Left lung (tissue), 10 donors: ENCODE data around the gene PDE8B. TPM values are rescaled to one million over a fixed set of nuclear protein-coding genes. Genes with fewer than 3 reads are reported as not detected.
A peak's percentile ranks its signal among the peaks of the same experiment; 100 is the strongest.

Experiments used
- ATAC-seq: fragments of 200-7000 bp; cut with Tn5 transposase; one replicate; pipeline ENCODE4 v1.9.1; 2020; ENCODE audit warnings: moderate library complexity
- DNase-seq, 4 donors: peaks; one replicate each; pipeline ENCODE4 v3.0.0-alpha.2; 2013 to 2020
- H3K27ac ChIP-seq, 2 donors: fragments of 200-600 bp; sonication (generic) in 1 of 2; one replicate each; pipeline versions ENCODE4 v1.5.0 to v1.8.0; 2020 to 2021
- H3K27me3 ChIP-seq, 2 donors: fragments of 200-600 bp; sonication (generic) in 1 of 2; one replicate each; pipeline versions ENCODE4 v1.5.0 to v1.8.0; 2020 to 2021
- H3K36me3 ChIP-seq, 2 donors: fragments of 200-600 bp; sonication (generic) in 1 of 2; one replicate each; pipeline versions ENCODE4 v1.5.0 to v1.8.0; 2020 to 2021
- H3K4me1 ChIP-seq, 2 donors: fragments of 200-600 bp; one replicate each; pipeline ENCODE4 v1.8.0; 2021
- H3K4me3 ChIP-seq, 2 donors: fragments of 200-600 bp; sonication (generic) in 1 of 2; one replicate each; pipeline versions ENCODE4 v1.5.0 to v1.8.0; 2020 to 2021; ENCODE audit warnings: mild to moderate bottlenecking in 1 of 2
- H3K9me3 ChIP-seq, 2 donors: fragments of 200-600 bp; sonication (generic) in 1 of 2; one replicate each; pipeline versions ENCODE4 v1.5.0 to v1.8.0; 2020 to 2021
- intact Hi-C, 2 donors: fragments of 100-400 bp; cut with DNase I; formaldehyde crosslinking; loops; one replicate each; pipeline versions ENCODE4 v1.11.2 to v1.14.2; 2022
- polyA plus RNA-seq, 6 donors: library from polyadenylated mRNA; unstranded; fragments of 120-200 nt; gene quantifications; one replicate each; pipeline ENCODE4 v1.2.1, GENCODE V29; 2013; ENCODE audit not compliant: insufficient read length in 6 of 6
- total RNA-seq, 2 donors: library from RNA; stranded (reverse); fragmentation: NEBNext Ultra II Directional; extraction: Animal tissue kit (Norgen Biotek cat#: 25700); gene quantifications; one replicate each; pipeline ENCODE4 v1.2.1, GENCODE V29; 2021
- TF ChIP-seq, protein P1 (sequence below), 2 donors: fragments of 200-600 bp; sonication (generic) in 1 of 2; IDR thresholded peaks; one replicate each; pipeline versions ENCODE4 v1.5.0 to v1.8.0; 2021; ENCODE audit warnings: antibody characterized with exemption in 2 of 2
- donor health status: DM: no; HTN: yes; CAD: no.
- donor health status: DM: no; HTN: no; CAD: no.

The PDE8B gene
- total and polyA plus RNA-seq, 8 donors, result 3.3 to 8.7 (median 6.5) TPM

GRCh38 chr5:77312413-77312812, 101.9 kb downstream of the PDE8B start:
- Histone ChIP-seq H3K27ac (no peak overlapping the region), H3K9me3 (no peaks in the 10 kb centered on the region), H3K36me3 (no peaks in the 10 kb centered on the region), H3K4me1 (no peaks in the 10 kb centered on the region), H3K27me3 (no peaks in the 10 kb centered on the region), H3K4me3 (no peak overlapping the region)
- intact Hi-C loops, result no loop called here
- DNase-seq (no peak), ATAC-seq (peak; percentile 47)
- TF ChIP-seq, protein P1, sequence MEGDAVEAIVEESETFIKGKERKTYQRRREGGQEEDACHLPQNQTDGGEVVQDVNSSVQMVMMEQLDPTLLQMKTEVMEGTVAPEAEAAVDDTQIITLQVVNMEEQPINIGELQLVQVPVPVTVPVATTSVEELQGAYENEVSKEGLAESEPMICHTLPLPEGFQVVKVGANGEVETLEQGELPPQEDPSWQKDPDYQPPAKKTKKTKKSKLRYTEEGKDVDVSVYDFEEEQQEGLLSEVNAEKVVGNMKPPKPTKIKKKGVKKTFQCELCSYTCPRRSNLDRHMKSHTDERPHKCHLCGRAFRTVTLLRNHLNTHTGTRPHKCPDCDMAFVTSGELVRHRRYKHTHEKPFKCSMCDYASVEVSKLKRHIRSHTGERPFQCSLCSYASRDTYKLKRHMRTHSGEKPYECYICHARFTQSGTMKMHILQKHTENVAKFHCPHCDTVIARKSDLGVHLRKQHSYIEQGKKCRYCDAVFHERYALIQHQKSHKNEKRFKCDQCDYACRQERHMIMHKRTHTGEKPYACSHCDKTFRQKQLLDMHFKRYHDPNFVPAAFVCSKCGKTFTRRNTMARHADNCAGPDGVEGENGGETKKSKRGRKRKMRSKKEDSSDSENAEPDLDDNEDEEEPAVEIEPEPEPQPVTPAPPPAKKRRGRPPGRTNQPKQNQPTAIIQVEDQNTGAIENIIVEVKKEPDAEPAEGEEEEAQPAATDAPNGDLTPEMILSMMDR (IDR thresholded peaks at IDR 0.05), result no peak

DNA sequence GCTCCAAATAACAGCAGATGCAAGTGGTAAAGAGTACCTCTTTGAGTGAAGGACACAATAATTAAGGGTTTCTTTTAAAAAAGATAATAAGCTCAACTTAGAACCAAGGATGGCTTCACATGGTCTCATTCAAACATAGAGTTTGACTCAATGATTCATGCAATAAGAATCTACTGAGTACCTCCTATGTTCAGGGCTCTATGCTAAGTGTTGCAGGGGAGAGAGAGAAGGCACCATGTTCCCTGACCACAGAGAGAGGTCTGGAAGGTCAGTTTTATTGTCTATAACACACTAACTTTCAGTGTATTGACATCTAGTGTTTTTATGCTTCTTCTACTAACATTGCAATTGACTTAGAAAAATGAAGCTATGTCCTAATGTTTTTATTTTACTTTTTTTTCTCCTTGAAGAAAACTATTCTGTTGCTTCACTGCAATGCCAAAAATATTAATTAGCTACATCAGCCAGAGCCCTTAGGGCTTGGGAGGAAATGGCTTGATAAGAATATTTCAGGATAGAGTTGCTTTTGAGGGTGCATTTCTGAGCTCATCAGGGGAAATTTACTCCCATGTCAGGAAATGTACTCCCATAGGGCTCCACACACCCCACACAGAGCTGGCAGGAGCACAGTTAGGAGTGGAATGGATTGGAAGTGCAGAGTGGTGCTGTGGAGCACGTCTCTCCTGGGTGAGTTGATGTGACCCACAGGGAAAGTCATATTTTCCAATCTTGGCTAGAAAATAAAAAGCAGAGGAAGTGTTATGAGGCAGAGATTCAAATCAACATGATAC, 106.6 kb downstream of the PDE8B start:
- ATAC-seq (no peak), DNase-seq (no peak)
- Histone ChIP-seq H3K9me3 (no peaks in the 10 kb centered on the region), H3K4me1 (no peaks in the 10 kb centered on the region), H3K36me3 (no peaks in the 10 kb centered on the region), H3K27ac (no peak overlapping the region), H3K27me3 (no peaks in the 10 kb centered on the region), H3K4me3 (no peak overlapping the region)
- TF ChIP-seq, protein P1 (IDR thresholded peaks at IDR 0.05), result no peak
- intact Hi-C loops, result no loop called here

DNA sequence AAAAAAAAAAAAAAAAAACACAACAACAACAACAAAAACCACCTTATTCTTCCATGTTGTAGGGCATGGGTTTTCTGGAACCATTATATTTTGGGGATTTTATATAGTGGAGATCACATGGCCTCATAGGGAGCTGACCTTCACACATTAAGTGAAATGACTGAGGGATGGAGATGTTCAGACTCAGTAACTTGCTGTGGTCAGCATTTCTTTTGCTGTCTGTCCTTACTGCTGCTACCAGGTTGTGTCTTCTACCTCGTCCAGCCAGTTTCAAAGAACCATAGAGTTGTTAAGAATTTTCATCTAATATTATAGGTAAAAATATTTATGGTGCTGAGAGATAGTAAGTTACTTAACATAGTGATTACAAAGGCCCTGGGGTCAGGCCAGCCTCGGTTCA, 107.6 kb downstream of the PDE8B start:
- H3K4me1 ChIP-seq, result no peaks in the 10 kb centered on the region
- H3K27me3 ChIP-seq, result no peaks in the 10 kb centered on the region
- intact Hi-C loops, result no loop called here
- no peak overlapping the region for H3K4me3 ChIP-seq
- TF ChIP-seq, protein P1 (IDR thresholded peaks at IDR 0.05), result no peak
- DNase-seq (no peak), ATAC-seq (no peak)
- H3K36me3 ChIP-seq, result no peaks in the 10 kb centered on the region
- H3K9me3 ChIP-seq, result no peaks in the 10 kb centered on the region
- no peak overlapping the region for H3K27ac ChIP-seq

GRCh38 chr5:77319117-77319804, 108.8 kb downstream of the PDE8B start:
- Histone ChIP-seq H3K36me3 (no peaks in the 10 kb centered on the region), H3K27me3 (no peaks in the 10 kb centered on the region), H3K4me1 (no peaks in the 10 kb centered on the region), H3K4me3 (no peak overlapping the region), H3K27ac (no peak overlapping the region), H3K9me3 (no peaks in the 10 kb centered on the region)
- ATAC-seq (no peak), DNase-seq (no peak)
- TF ChIP-seq, protein P1 (IDR thresholded peaks at IDR 0.05), result no peak
- intact Hi-C loops, result no loop called here

DNA sequence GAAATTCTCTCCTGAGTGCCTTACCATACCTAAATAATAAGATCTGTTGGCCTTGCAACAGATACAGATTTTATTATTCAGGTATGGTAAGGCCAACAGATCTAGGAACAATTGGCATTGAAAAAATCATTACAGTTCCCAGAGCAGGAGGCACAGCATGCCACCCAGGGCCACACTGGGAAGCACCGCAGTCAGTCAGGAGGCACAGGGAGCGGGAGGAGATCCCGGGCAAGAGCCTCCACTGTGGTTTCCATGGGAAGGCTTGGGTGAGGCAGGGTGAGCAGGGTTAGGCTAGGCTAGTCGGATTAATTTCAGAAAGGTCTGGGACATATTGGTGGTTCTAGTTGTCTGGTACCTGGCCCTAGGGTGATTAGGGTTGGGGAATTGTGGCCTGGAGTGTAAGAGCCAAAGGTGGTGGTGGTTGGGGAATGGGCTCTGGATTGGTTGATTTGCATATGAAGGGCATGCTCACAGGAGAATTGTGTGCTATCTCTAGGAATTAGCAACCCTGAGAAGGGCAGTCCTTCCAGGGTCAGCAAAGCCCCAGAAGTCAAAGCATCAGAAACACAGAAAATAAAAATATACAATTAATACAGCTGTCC, 111.4 kb downstream of the PDE8B start:
- Histone ChIP-seq H3K4me3 (no peak overlapping the region), H3K4me1 (no peaks in the 10 kb centered on the region), H3K27me3 (no peaks in the 10 kb centered on the region), H3K36me3 (no peaks in the 10 kb centered on the region), H3K9me3 (no peaks in the 10 kb centered on the region), H3K27ac (no peak overlapping the region)
- DNase-seq (no peak), ATAC-seq (no peak)
- TF ChIP-seq, protein P1 (IDR thresholded peaks at IDR 0.05), result no peak
- intact Hi-C loops, result no loop called here
